Measurements from ENCODE around the gene FOXE3. TPM values are rescaled to one million over a fixed set of nuclear protein-coding genes. Genes with fewer than 3 reads are reported as not detected.

Gene FOXE3
- total RNA-seq (2014; rRNA removed) (not detected in 2 replicates), Bru-seq, nascent RNA (percentile 6 among the genes with signal in this experiment), BruChase-seq, experiment 1, labeled RNA remaining after a 6-hour chase (percentile 37 among the genes with signal in this experiment), BruChase-seq, experiment 2, labeled RNA remaining after a 2-hour chase (percentile 37 among the genes with signal in this experiment)
- long read RNA-seq = 0 reads

DNA sequence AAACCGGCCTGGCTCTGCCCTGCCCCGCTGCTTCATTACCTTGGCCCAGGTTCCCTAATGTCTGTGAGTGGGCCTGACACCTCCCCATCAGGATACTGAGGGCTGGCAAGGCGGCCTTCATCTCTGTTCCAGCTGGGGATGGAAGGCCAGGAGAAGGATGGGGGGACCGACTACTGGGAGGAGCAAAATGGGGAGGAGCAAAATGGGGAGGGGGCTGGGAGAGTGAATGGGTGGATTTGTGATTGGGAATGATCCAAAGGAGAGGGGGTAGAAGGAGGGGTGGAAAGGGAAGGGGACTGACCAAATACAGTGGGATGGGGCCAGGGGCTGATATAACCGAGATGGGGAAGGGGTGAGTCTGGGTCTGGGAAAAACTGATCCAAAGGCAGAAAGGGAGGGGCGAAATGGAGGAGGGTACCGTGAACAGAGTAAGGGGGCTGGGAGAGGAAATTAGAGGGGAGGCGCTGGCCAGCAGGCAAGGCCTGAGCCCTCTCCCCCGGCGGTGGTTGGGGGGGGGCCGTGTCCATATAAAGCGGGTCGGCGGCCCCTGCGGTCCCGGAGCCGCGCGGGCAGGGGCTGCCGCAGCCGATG is at the start of gene FOXE3:
FOXE3 (plus strand) TSS at position 558 of the 591 bp plus-strand sequence; CDS start at position 589, 31 bp downstream.
- Histone ChIP-seq H3K36me3 (ENCODE audit: low read depth, low read length) (no peaks in the 10 kb centered on the region), H3K27me3 (ENCODE audit: low read length) (no peaks in the 10 kb centered on the region), H3K79me2 (ENCODE audit: low read length) (no peaks in the 10 kb centered on the region), H4K20me1 (ENCODE audit: low read length) (no peaks in the 10 kb centered on the region), H3K9me3 (ENCODE audit: low read length) (no peaks in the 10 kb centered on the region), H3K9me2 (replicated peaks; ENCODE audit: low read length) (no peaks in the 10 kb centered on the region), H3K4me2 (ENCODE audit: low read length) (no peak within 1 kb of the TSS), H3F3A (ENCODE audit: low read length, unreplicated experiment) (no peaks in the 10 kb centered on the region), H3K4me3 (ENCODE audit: low read length) (no peak within 1 kb of the TSS), H3K9ac (ENCODE audit: low read length) (no peak within 1 kb of the TSS), H3K27ac (ENCODE audit: low read length) (no peak within 1 kb of the TSS), H2AFZ (ENCODE audit: low read length) (no peak within 1 kb of the TSS), H3K4me1 (ENCODE audit: insufficient read depth, low read length) (no peaks in the 10 kb centered on the region)
- TF ChIP-seq EZH2 (IDR thresholded peaks at IDR 0.05; ENCODE audit: low read length, unreplicated experiment) (no peak), EZH2phosphoT487 (IDR thresholded peaks at IDR 0.05; ENCODE audit: borderline replicate concordance, low read length) (no peak)
- TF ChIP-seq, protein P1, sequence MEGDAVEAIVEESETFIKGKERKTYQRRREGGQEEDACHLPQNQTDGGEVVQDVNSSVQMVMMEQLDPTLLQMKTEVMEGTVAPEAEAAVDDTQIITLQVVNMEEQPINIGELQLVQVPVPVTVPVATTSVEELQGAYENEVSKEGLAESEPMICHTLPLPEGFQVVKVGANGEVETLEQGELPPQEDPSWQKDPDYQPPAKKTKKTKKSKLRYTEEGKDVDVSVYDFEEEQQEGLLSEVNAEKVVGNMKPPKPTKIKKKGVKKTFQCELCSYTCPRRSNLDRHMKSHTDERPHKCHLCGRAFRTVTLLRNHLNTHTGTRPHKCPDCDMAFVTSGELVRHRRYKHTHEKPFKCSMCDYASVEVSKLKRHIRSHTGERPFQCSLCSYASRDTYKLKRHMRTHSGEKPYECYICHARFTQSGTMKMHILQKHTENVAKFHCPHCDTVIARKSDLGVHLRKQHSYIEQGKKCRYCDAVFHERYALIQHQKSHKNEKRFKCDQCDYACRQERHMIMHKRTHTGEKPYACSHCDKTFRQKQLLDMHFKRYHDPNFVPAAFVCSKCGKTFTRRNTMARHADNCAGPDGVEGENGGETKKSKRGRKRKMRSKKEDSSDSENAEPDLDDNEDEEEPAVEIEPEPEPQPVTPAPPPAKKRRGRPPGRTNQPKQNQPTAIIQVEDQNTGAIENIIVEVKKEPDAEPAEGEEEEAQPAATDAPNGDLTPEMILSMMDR (conservative IDR thresholded peaks at IDR 0.05; ENCODE audit: low read depth, low read length) = no peak
- ATAC-seq (no peak), DNase-seq (no peak)
- ChIA-PET CTCF (no interaction called here), POLR2A (ENCODE audit: unreplicated experiment) (no interaction called here)
- BruUV-seq (replicated peaks) = no TSS peak
- intact Hi-C loops (cut with micrococcal nuclease) = no loop called here

DNA sequence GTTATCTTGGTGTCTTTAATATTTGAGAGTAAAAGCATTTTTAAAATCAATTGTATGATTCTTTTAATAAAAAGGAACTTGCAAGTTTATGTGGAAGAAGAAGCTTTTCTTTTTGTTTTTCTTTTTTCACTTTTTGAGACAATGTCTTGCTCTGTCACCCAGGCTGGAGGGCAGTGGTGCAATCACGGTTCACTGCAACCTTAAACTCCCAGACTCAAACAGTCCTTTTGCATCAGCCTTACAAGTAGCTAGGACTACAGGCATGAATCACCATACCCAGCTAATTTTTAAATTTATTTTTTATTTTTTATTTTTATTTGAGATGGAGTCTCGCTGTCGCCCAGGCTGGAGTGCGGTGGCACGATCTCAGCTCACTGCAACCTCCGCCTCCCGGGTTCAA is 48.4 kb upstream of the FOXE3 start:
- ATAC-seq (no peak), DNase-seq (no peak)
- Histone ChIP-seq H3K27ac (ENCODE audit: low read length) (no peak overlapping the region), H2AFZ (ENCODE audit: low read length) (no peak overlapping the region), H3K4me1 (ENCODE audit: insufficient read depth, low read length) (no peaks in the 10 kb centered on the region), H3K36me3 (ENCODE audit: low read depth, low read length) (peaks cover 16% of the 10 kb centered on the region; the same call in 1 of the 2 replicates), H3K79me2 (ENCODE audit: low read length) (peaks cover 27% of the 10 kb centered on the region), H3K4me3 (ENCODE audit: low read length) (no peak overlapping the region), H3K27me3 (ENCODE audit: low read length) (no peaks in the 10 kb centered on the region), H3K9me2 (replicated peaks; ENCODE audit: low read length) (no peaks in the 10 kb centered on the region), H3F3A (ENCODE audit: low read length, unreplicated experiment) (no peaks in the 10 kb centered on the region), H4K20me1 (ENCODE audit: low read length) (no peaks in the 10 kb centered on the region), H3K9me3 (ENCODE audit: low read length) (no peaks in the 10 kb centered on the region), H3K4me2 (ENCODE audit: low read length) (no peak overlapping the region), H3K9ac (ENCODE audit: low read length) (no peak overlapping the region)
- CTCF ChIA-PET = no interaction called here
- TF ChIP-seq, protein P1 (conservative IDR thresholded peaks at IDR 0.05; ENCODE audit: low read depth, low read length) = no peak
- TF ChIP-seq EZH2phosphoT487 (IDR thresholded peaks at IDR 0.05; ENCODE audit: borderline replicate concordance, low read length) (no peak), EZH2 (IDR thresholded peaks at IDR 0.05; ENCODE audit: low read length, unreplicated experiment) (no peak)
- intact Hi-C loops (cut with micrococcal nuclease) = no loop called here
- no TSS peak for BruUV-seq (replicated peaks)
- POLR2A ChIA-PET (ENCODE audit: unreplicated experiment) = no interaction called here

DNA sequence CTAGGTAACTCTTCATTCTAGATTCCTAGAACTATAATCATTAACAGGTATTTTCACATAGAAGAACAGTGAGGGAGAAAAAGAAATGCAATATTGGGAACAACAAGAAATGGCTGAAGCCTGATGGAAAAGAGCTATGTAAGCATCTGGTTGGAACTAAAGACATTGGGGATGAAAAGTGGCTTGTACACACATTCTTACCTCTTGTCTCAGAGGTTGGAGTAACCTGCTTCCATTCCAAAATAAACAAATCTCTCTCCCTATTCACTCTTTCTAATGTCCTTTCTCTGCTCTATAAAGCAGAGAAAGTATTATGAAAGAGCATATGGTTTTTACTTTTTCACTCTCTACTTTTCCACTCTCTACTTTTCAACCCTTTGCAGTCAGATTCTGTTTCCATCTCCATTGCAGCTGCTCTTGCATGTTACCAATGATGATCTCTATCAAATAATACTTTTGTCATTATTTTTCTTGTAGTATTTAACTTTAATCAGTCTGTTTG is 45.0 kb upstream of the FOXE3 start:
- Histone ChIP-seq H3K27me3 (ENCODE audit: low read length) (no peaks in the 10 kb centered on the region), H3K9me3 (ENCODE audit: low read length) (no peaks in the 10 kb centered on the region), H3K9me2 (replicated peaks; ENCODE audit: low read length) (no peaks in the 10 kb centered on the region), H3K36me3 (ENCODE audit: low read depth, low read length) (peaks cover 35% of the 10 kb centered on the region; the same call in 1 of the 2 replicates), H3K4me1 (ENCODE audit: insufficient read depth, low read length) (no peaks in the 10 kb centered on the region), H3K9ac (ENCODE audit: low read length) (no peak overlapping the region), H3K4me3 (ENCODE audit: low read length) (no peak overlapping the region), H3K79me2 (ENCODE audit: low read length) (peaks cover 10% of the 10 kb centered on the region), H3F3A (ENCODE audit: low read length, unreplicated experiment) (no peaks in the 10 kb centered on the region), H3K27ac (ENCODE audit: low read length) (no peak overlapping the region), H2AFZ (ENCODE audit: low read length) (no peak overlapping the region), H4K20me1 (ENCODE audit: low read length) (no peaks in the 10 kb centered on the region), H3K4me2 (ENCODE audit: low read length) (no peak overlapping the region)
- DNase-seq (no peak), ATAC-seq (no peak)
- intact Hi-C loops (cut with micrococcal nuclease) = no loop called here
- ChIA-PET CTCF (no interaction called here), POLR2A (ENCODE audit: unreplicated experiment) (no interaction called here)
- TF ChIP-seq, protein P1 (conservative IDR thresholded peaks at IDR 0.05; ENCODE audit: low read depth, low read length) = no peak
- no peak for TF ChIP-seq EZH2 (IDR thresholded peaks at IDR 0.05; ENCODE audit: low read length, unreplicated experiment)
- no peak for TF ChIP-seq EZH2phosphoT487 (IDR thresholded peaks at IDR 0.05; ENCODE audit: borderline replicate concordance, low read length)
- BruUV-seq (replicated peaks) = no TSS peak

Measured in PC-3 (cell line).